ENCODE measurements around the gene ENTPD1. TPM values are rescaled to one million over a fixed set of nuclear protein-coding genes. Genes with fewer than 3 reads are reported as not detected.

Gene ENTPD1
- total RNA-seq, 1 donor from 2014 or later = 32.2 TPM

DNA sequence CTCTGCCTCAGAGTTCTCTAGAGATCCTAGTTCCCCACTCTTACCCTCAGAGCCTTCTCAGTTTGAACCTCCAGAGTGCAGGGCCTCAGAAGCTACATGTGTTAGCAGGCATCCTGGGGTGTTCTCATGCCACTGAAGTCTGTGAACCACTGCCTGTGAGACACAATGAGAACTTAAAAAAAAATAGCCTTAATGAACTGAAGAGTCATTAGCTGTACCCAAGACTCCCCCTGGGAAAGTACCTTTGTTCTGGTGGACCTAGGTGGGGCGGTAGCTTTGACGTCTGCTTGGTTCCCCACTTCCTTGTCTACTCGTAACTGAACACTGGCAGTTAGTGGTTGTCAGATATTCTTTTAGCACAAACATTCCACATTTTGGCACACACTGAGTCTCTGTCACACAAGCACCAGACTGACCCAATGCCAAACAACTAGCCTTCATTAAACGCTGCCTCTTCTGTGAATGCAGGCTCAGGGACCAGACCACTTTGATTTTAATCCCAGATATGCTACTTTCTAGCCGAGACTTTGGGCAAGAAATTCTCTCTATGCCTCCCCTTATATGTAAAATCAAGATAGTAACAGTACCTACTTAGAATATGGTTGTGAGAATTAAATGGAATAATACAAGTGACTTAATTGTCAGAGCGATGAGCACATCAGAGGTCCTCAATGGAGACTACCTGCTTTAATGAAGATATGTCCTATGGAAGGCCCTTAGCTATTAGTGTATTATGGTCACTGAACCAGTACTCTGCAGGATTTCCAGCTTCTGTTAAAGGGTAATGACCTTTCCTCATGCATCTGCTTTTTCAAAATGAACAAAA is 76.5 kb downstream of the ENTPD1 start:
- DNase-seq = no peak

DNA sequence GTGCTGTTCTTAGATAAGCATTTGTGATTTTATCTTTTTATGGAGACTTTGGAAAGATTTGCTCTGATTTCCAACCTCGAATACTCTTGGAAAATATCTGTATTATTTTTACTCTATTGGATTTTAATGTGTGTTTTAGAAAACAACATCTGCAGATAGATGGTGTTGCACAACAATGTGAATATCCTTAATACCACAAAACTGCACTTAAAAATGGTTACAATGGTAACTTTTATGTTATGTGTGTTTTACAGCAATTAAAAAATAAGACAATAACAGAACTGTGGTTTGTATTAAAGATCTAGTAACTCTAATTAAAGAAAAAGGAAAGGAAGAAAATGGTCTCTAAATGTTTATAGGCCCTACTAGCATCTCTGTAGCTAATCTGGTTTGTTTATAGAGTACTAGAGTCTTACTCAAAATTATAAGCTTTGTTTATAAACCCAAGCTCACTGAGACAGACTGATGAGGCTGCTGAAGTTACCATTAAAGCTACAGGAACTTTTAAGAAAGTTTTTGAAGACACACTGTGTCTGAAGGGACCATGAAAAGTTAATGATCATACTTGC is 77.2 kb downstream of the ENTPD1 start:
- no peak for DNase-seq

DNA sequence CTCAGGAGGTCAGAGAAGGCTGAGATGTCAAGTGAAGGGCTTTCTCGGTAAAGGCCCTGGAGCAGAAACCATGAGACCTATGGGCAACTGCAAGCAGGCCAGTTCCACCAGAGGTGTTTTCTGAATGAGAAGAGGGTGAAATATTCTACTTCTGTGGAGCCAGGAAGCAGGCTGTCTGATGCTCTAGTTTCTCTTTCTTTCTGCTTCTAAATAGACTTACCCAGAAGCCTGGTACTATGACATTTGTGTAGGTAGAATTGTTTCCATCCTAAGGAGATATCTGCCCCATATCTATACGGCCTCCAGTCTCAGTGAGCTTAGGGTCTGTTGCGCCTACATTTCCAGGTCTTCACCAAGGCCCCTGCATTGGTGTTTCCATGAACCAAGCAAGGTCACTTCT is 78.4 kb downstream of the ENTPD1 start:
- no peak for DNase-seq

DNA sequence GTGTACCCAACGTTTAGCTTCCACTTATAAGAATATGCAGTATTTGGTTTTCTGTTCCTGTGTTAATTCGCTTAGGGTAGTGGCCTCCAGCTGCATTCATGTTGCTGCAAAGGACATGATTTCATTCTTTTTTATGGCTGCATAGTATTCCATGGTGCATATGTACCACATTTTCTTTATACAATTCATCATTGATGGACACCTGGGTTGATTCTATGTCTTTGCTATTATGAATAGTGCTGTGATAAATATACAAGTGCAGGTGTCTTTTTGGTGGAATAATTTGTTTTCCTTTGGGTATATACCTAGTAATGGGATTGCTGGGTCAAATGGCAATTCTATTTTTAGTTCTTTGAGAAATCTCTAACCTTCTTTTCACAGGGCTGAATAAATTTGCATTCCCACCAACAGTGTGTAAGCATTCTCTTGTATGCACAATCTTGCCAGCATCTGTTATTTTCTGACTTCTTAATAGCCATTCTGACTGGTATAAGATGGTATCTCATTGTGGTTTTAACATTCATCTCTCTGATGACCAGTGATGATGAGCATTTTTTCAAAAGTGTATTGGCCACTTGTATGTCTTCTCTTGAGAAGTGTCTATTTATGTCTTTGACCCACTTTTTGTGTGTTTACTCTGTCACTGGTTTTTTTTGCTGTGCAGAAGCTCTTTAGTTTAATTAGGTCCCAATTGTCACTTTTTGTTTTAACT is 79.3 kb downstream of the ENTPD1 start:
- no peak for DNase-seq

- no peak for DNase-seq
Measured at GRCh38 chr10:95835911-95836310, 79.9 kb downstream of the ENTPD1 start.

DNA sequence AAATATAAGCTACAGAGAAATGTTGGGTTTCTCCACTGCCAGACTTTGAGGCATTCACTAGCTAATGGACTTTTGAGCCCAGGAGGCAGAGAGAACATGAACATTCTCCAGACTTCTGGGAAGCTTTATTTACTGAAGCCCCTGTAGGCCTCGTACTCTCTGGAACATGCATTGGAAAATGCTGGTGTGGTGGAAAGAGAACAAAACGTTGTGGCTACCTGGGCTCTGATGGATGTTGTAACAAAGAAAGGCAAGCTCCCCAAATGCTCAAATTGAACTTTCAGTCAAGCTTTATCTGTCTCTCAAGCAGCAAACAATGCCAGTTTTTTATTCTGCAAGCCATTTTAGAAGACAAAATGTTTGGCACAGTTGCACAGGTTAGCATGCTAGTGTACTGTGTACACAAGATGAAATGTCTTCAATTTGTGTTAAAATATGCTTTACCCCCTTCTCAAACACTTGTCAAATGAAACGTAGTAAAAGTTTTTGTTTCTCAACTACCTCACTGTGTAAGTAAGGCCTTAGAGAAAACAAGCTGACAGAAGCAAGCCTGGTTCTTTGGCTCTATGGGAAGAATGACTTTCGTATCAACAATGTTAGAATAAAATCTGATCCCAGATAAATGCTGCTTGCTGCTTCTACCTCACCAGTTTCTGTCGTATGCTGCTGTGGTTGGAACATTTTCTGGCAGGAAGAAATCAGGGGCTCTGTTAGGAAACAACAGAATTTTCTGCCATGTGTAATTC is 80.8 kb downstream of the ENTPD1 start:
- no peak for DNase-seq

GRCh38 chr10:95837356-95837776 is 81.4 kb downstream of the ENTPD1 start:
- no peak for DNase-seq

DNA sequence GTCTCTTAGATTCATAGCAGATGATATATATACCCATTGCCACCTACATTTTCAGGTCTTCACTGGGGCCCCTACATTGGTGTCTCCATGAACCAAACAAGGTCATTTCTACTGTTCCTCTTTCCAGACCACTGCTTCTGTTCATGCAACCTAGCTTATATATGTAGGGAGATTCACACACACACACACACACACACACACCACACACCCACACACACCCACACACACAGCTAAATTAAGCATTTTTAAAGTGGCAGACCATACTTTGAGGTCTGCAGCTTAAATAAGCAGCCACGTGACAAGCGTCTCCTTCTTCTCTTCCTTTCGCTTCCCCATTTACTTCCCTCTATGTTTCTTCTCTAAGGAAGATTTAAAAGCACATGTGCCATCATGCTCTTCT is 81.8 kb downstream of the ENTPD1 start:
- no peak for DNase-seq

DNA sequence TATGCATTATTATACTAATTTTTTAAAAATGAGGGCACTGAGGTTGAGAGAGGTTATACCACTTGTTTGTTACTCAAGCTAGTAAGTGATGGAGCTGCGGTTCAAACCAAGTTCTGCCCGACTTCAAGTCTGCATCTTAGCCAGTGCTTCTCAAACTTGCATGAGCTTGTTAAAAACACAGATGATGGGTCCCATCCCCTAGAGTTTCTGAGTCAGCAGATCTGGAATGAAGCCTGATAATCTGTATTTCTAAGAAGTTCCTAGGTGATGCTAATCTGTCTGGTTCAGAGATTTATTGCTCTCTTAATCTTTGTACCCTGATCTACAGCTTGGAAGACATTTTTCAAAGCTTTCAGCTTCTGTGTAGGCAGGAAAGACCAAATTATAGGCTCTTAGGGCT is 84.2 kb downstream of the ENTPD1 start:
- no peak for DNase-seq

- no peak for DNase-seq
Measured at GRCh38 chr10:95840681-95841080, 84.7 kb downstream of the ENTPD1 start.

GRCh38 chr10:95841661-95842498 is 85.9 kb downstream of the ENTPD1 start:
- DNase-seq = peak; percentile 89

GRCh38 chr10:95845411-95845810 is 89.4 kb downstream of the ENTPD1 start:
- DNase-seq = peak; percentile 11

- DNase-seq = no peak
Measured at GRCh38 chr10:95847007-95847406, 91.0 kb downstream of the ENTPD1 start.

DNA sequence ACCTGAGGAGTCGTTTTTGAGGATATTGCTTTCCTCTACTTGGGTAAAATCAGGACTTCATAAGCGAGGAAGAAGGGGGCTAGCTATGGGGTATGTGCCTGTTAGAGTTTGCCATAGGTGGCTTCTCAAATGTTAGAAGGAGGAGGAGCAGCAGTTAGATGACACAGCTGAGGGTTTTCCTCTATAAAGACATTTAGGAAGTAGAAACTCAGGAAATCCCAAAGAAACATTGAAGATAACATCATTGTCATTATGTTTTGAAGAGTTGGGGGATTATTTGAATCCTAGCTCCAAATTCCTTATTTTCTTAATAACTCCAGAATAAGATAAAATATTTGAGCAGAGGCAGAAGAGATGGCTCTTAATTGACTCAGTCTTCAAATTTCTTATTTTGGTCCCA is 92.9 kb downstream of the ENTPD1 start:
- DNase-seq = no peak

GRCh38 chr10:95850791-95851190 is 94.8 kb downstream of the ENTPD1 start:
- DNase-seq = no peak

DNA sequence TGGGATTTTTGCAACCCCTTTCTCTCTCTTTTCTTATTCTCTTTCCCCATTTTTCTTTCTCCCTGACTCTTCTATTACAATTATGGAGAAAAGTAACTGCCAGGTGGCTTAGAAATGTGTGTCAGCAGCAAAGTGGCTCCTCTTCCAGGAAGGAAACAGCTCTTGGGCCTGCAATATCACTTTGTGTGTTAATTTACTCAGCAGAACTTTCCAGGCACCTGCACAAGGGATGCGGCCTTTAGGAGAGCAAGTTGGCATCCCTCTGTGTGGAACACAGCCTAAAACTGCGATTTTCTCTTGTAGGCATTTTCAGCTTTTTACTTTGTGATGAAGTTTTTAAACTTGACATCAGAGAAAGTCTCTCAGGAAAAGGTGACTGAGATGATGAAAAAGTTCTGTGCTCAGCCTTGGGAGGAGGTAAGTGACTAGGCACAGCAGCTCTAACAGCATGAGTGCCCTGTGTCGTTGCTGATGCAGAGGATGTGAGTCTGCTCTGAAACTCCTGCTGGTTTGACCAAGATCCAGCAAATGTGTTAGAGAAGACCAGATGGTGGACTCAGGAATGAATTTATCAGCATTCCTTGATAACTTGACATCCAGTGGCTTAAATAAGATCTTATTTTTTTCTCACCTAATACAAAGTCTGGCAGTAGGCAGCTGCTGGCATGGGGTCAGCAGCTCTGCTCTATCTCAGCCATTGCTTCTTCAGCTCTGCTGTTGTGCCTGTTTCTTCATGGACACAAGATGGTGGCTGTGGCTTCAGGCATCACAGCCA is 104.4 kb downstream of the ENTPD1 start:
- DNase-seq = no peak

DNA sequence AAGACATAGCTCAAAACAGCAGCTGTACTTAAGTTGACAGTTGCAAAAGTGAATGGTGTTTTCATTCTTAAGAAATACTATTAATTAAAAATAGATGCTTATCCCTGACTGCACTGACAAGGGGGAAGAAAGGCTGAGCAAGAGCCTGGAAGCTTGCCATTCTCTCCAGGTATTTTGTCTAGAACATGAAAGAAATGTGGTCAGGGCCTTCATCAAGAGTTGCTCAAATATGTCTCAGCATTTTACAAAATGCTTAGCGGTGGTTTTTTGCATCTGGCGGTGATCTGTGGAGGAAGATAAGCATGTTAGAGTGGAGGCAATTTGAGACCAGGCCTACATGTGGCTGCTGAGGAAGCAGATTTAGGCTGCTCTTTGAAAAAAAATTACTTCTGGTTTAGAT is 105.4 kb downstream of the ENTPD1 start:
- no peak for DNase-seq

- peak; percentile 83 for DNase-seq
Measured at GRCh38 chr10:95864906-95865813, 109.2 kb downstream of the ENTPD1 start.

GRCh38 chr10:95865814-95866466 is 110.0 kb downstream of the ENTPD1 start:
- no peak for DNase-seq

DNA sequence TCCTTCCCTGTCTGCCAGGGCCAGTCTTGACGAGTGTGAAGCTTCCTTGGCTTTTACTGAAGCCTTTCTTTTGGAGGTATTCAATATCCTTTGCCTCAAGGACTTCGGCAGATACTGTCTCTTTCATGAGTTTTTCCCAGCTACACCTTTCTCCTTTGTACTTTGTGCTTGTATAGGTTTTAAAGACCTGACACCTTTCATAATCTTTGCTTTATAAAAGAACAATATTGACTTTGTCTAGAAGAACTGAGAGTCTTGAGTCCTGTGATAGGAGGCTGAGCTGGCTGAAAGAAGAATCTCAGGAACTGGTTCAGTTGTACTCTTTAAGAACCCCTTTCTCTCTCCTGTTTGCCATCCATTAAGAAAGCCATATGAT is 110.5 kb downstream of the ENTPD1 start:
- no peak for DNase-seq
